CD14-positive monocyte (primary cell): ENCODE data around the gene RIMBP2. TPM values are rescaled to one million over a fixed set of nuclear protein-coding genes. Genes with fewer than 3 reads are reported as not detected.

Experiments
- DNase-seq, 3 donors: peaks; one replicate each; pipeline ENCODE4 v3.0.0-alpha.2; 2011 to 2022
- H2AFZ ChIP-seq: 2 replicates; pipeline ENCODE4 v1.6.0; 2012; ENCODE audit warnings: mild to moderate bottlenecking, low read depth, low read length, inconsistent platforms; ENCODE audit not compliant: insufficient read depth, poor library complexity, severe bottlenecking
- H3K27ac ChIP-seq, 2 donors: 1 replicate in 1 of 2; 2 replicates in 1 of 2; pipeline ENCODE4 v1.5.1; 2012 to 2013; ENCODE audit warnings: low read length in 2 of 2, control low read depth in 1 of 2, inconsistent platforms in 1 of 2, low read depth in 1 of 2, mild to moderate bottlenecking in 1 of 2
- H3K27me3 ChIP-seq, 2 donors: one replicate each; pipeline versions ENCODE4 v1.6.0 to v1.6.1; 2011 to 2013; ENCODE audit warnings: low read length in 2 of 2; ENCODE audit not compliant: control insufficient read depth in 2 of 2, insufficient read depth in 2 of 2
- H3K36me3 ChIP-seq, 2 donors: replicated peaks in 1 of 2; 1 replicate in 1 of 2; 2 replicates in 1 of 2; pipeline versions ENCODE4 v1.5.1 to v1.6.1; 2012 to 2013; ENCODE audit warnings: low read length in 2 of 2, control low read depth in 1 of 2, inconsistent platforms in 1 of 2, mild to moderate bottlenecking in 1 of 2; ENCODE audit not compliant: insufficient read depth in 2 of 2, control insufficient read depth in 1 of 2
- H3K4me1 ChIP-seq, 2 donors: 1 replicate in 1 of 2; 2 replicates in 1 of 2; pipeline versions ENCODE4 v1.5.1 to v1.6.1; 2012 to 2013; ENCODE audit warnings: low read length in 2 of 2, control low read depth in 1 of 2, inconsistent platforms in 1 of 2, mild to moderate bottlenecking in 1 of 2, moderate library complexity in 1 of 2; ENCODE audit not compliant: insufficient read depth in 2 of 2, control insufficient read depth in 1 of 2
- H3K4me2 ChIP-seq: replicated peaks from 2 replicates; pipeline ENCODE3; 2012; ENCODE audit warnings: low read length, moderate library complexity, mild to moderate bottlenecking; ENCODE audit not compliant: poor library complexity, severe bottlenecking; ENCODE audit errors: extremely low read depth
- H3K4me3 ChIP-seq, 3 experiments: fragments of 200-600 bp in 1 of 3; sonication (generic) in 1 of 3; replicated peaks in 1 of 3; 1 replicate in 2 of 3; 2 replicates in 1 of 3; pipeline ENCODE4 v1.5.1; 2011 to 2013; ENCODE audit warnings: low read length in 3 of 3, mild to moderate bottlenecking in 3 of 3, control low read depth in 2 of 3, low read depth in 2 of 3, inconsistent platforms in 1 of 3, moderate library complexity in 1 of 3
- H3K79me2 ChIP-seq: 2 replicates; pipeline ENCODE4 v1.6.0; 2012; ENCODE audit warnings: mild to moderate bottlenecking, control low read depth, inconsistent platforms, low read length, moderate library complexity; ENCODE audit not compliant: insufficient read depth
- H3K9ac ChIP-seq: 2 replicates; pipeline ENCODE4 v1.6.0; 2017; ENCODE audit warnings: low read length, mild to moderate bottlenecking; ENCODE audit not compliant: insufficient read depth, poor library complexity, severe bottlenecking
- H3K9me3 ChIP-seq, 2 donors: replicated peaks in 1 of 2; 1 replicate in 1 of 2; 2 replicates in 1 of 2; pipeline versions ENCODE4 v1.5.1 to v1.6.1; 2012 to 2013; ENCODE audit warnings: low read length in 2 of 2, control low read depth in 1 of 2; ENCODE audit not compliant: control insufficient read depth in 1 of 2, insufficient read depth in 1 of 2
- H4K20me1 ChIP-seq: 2 replicates; pipeline ENCODE4 v1.6.0; 2012; ENCODE audit warnings: mild to moderate bottlenecking, low read length, control low read depth, moderate library complexity; ENCODE audit not compliant: insufficient read depth
- H3K27ac Mint-ChIP-seq, 7 donors: one replicate each; pipeline ENCODE4 v1.8.0; 2020; ENCODE audit warnings: mild to moderate bottlenecking in 7 of 7, mixed read lengths in 7 of 7, moderate library complexity in 6 of 7, inconsistent platforms in 2 of 7
- H3K27me3 Mint-ChIP-seq, 3 donors: one replicate each; pipeline ENCODE4 v1.8.0; 2021 to 2022; ENCODE audit warnings: low read depth in 3 of 3, mild to moderate bottlenecking in 3 of 3, mixed read lengths in 3 of 3, moderate library complexity in 3 of 3, inconsistent platforms in 1 of 3
- H3K36me3 Mint-ChIP-seq, 2 donors: one replicate each; pipeline ENCODE4 v1.8.0; 2020; ENCODE audit warnings: mixed read lengths in 2 of 2, inconsistent platforms in 1 of 2, mild to moderate bottlenecking in 1 of 2
- H3K4me1 Mint-ChIP-seq: one replicate; pipeline ENCODE4 v1.8.0; 2020; ENCODE audit warnings: mild to moderate bottlenecking, mixed read lengths
- H3K4me3 Mint-ChIP-seq, 2 donors: one replicate each; pipeline ENCODE4 v1.8.0; 2020; ENCODE audit warnings: mild to moderate bottlenecking in 2 of 2, mixed read lengths in 2 of 2, moderate library complexity in 1 of 2
- H3K9me3 Mint-ChIP-seq, 7 donors: one replicate each; pipeline ENCODE4 v1.8.0; 2020 to 2022; ENCODE audit warnings: mixed read lengths in 7 of 7, mild to moderate bottlenecking in 6 of 7, moderate library complexity in 6 of 7, inconsistent platforms in 2 of 7
- CTCF ChIP-seq: fragments of 200-600 bp; IDR thresholded peaks from one replicate; pipeline ENCODE4 v1.8.0; 2022; ENCODE audit warnings: antibody characterized with exemption, mild to moderate bottlenecking
- WGBS: methylation state at CpG from one replicate; pipeline ENCODE4 v1.1.5; 2013; ENCODE audit warnings: missing lambda C conversion rate; ENCODE audit not compliant: insufficient coverage; 5-methylcytosine and 5-hydroxymethylcytosine counted together
- intact Hi-C, 2 donors: fragments of 100-400 bp; cut with micrococcal nuclease; formaldehyde crosslinking; loops; one replicate each; pipeline versions ENCODE4 v1.15.0 to v1.15.1; 2023
- polyA plus RNA-seq, 3 donors: library from polyadenylated mRNA; depleted of rRNA in 1 of 3; unstranded in 2 of 3; stranded (reverse) in 1 of 3; fragments of 300-500 nt in 2 of 3; fragments of >200 nt in 1 of 3; fragmentation: Illumina TruSeq in 2 of 3; gene quantifications; 1 replicate in 2 of 3; 2 replicates in 1 of 3; pipeline ENCODE4 v1.2.3, GENCODE V29; 2012 to 2021

The RIMBP2 gene
- polyA plus RNA-seq, 3 donors, result not detected

- Histone ChIP-seq H2AFZ (no peak overlapping the region), H3K4me3 (no peak overlapping the region), H3K27ac (no peak overlapping the region), H3K36me3 (no peaks in the 10 kb centered on the region), H3K4me2 (no peak overlapping the region), H4K20me1 (no peaks in the 10 kb centered on the region), H3K27me3 (no peaks in the 10 kb centered on the region), H3K9ac (no peak overlapping the region), H3K79me2 (no peaks in the 10 kb centered on the region), H3K4me1 (no peaks in the 10 kb centered on the region), H3K9me3 (no peaks in the 10 kb centered on the region)
- WGBS, result 90% methylated on average over 18 of the region's 20 CpGs
- H3K27ac Mint-ChIP-seq, result no peak overlapping the region
- no peak for TF ChIP-seq CTCF
- no peak for DNase-seq
- no peaks in the 10 kb centered on the region for H3K4me1 Mint-ChIP-seq
- peaks cover 0 to 2% (median 0%) of the 10 kb centered on the region in 7 donors for H3K9me3 Mint-ChIP-seq
- H3K4me3 Mint-ChIP-seq, result no peak overlapping the region
- H3K27me3 Mint-ChIP-seq, result peaks cover 0 to 1% (median 0%) of the 10 kb centered on the region in 3 donors
- H3K36me3 Mint-ChIP-seq, result no peaks in the 10 kb centered on the region
- intact Hi-C loops, result no loop called here
These were observed 290.3 kb downstream of the RIMBP2 start for GRCh38 chr12:130425698-130426245.

- Mint-ChIP-seq H3K4me1 (no peaks in the 10 kb centered on the region), H3K36me3 (no peaks in the 10 kb centered on the region), H3K4me3 (no peak overlapping the region), H3K27ac (no peak overlapping the region), H3K9me3 (peaks cover 0 to 2% (median 0%) of the 10 kb centered on the region in 7 donors), H3K27me3 (peaks cover 0 to 1% (median 0%) of the 10 kb centered on the region in 3 donors)
- Histone ChIP-seq H3K9me3 (no peaks in the 10 kb centered on the region), H4K20me1 (no peaks in the 10 kb centered on the region), H3K9ac (no peak overlapping the region), H3K4me2 (no peak overlapping the region), H3K4me1 (no peaks in the 10 kb centered on the region), H3K79me2 (no peaks in the 10 kb centered on the region), H3K27me3 (no peaks in the 10 kb centered on the region), H3K27ac (no peak overlapping the region), H3K4me3 (no peak overlapping the region), H2AFZ (no peak overlapping the region), H3K36me3 (no peaks in the 10 kb centered on the region)
- intact Hi-C loops, result no loop called here
- no peak for TF ChIP-seq CTCF
- DNase-seq, result no peak
- 92% methylated on average over 34 of the region's 36 CpGs for WGBS
These were observed 291.0 kb downstream of the RIMBP2 start for GRCh38 chr12:130424858-130425697.
